Caco-2 (cell line): ENCODE data around the gene CERS1. TPM values are rescaled to one million over a fixed set of nuclear protein-coding genes. Genes with fewer than 3 reads are reported as not detected.
A peak's percentile ranks its signal among the peaks of the same experiment; 100 is the strongest.

Source experiments
- BruUV-seq: library from RNA; stranded (reverse); fragments of 400-500 nt; replicated peaks from 2 replicates; lab custom pipeline; 2021; lab: Mats Ljungman, UMichigan
- CTCF ChIA-PET: fragments of 300-600 bp; sonication (Branson Sonifier 250); formaldehyde crosslinking; loops from one replicate; lab custom pipeline; 2022; ENCODE audit warnings: antibody characterized with exemption; lab: Charles Lee
- POLR2A ChIA-PET: fragments of 300-600 bp; sonication (Branson Sonifier 250); formaldehyde crosslinking; loops from one replicate; lab custom pipeline; 2022; ENCODE audit warnings: antibody characterized with exemption; lab: Charles Lee
- DNase-seq, 2 experiments: peaks; one replicate each; pipeline versions ENCODE4 v3.0.0 to v3.0.0-alpha.2; 2020 to 2022
- H3K27me3 ChIP-seq: replicated peaks from 2 replicates; pipeline ENCODE4 v1.6.0; 2011; ENCODE audit warnings: low read length; ENCODE audit not compliant: control insufficient read depth, insufficient read depth
- H3K36me3 ChIP-seq: 2 replicates; pipeline ENCODE4 v1.5.1; 2011; ENCODE audit warnings: low read length; ENCODE audit not compliant: control insufficient read depth, insufficient read depth
- H3K4me1 ChIP-seq: fragments of 250-450 bp; sonication (Bioruptor Pico); 2 replicates; pipeline ENCODE4 v1.5.1; 2020; ENCODE audit warnings: mild to moderate bottlenecking
- H3K4me3 ChIP-seq: 2 replicates; pipeline ENCODE4 v1.5.1; 2011; ENCODE audit warnings: low read depth, mild to moderate bottlenecking, control low read depth, low read length
- H3K9me3 ChIP-seq: fragments of 250-450 bp; sonication (Bioruptor Pico); 2 replicates; pipeline ENCODE4 v1.5.1; 2020; ENCODE audit warnings: mild to moderate bottlenecking, moderate library complexity
- H3K27ac Mint-ChIP-seq: one replicate; pipeline ENCODE4 v1.8.0; 2022; ENCODE audit warnings: mixed read lengths; ENCODE audit not compliant: unreplicated experiment
- H3K27me3 Mint-ChIP-seq: one replicate; pipeline ENCODE4 v1.8.0; 2022; ENCODE audit warnings: mixed read lengths; ENCODE audit not compliant: insufficient read depth, unreplicated experiment
- H3K36me3 Mint-ChIP-seq: one replicate; pipeline ENCODE4 v1.8.0; 2022; ENCODE audit warnings: mild to moderate bottlenecking, mixed read lengths; ENCODE audit not compliant: insufficient read depth, unreplicated experiment
- H3K4me1 Mint-ChIP-seq: one replicate; pipeline ENCODE4 v1.8.0; 2022; ENCODE audit warnings: low read depth, mixed read lengths; ENCODE audit not compliant: unreplicated experiment
- H3K4me3 Mint-ChIP-seq: one replicate; pipeline ENCODE4 v1.8.0; 2022; ENCODE audit warnings: mild to moderate bottlenecking, moderate library complexity, mixed read lengths; ENCODE audit not compliant: unreplicated experiment
- H3K9me3 Mint-ChIP-seq: one replicate; pipeline ENCODE4 v1.8.0; 2022; ENCODE audit warnings: mixed read lengths; ENCODE audit not compliant: unreplicated experiment
- intact Hi-C: fragments of 100-400 bp; cut with micrococcal nuclease; formaldehyde crosslinking; loops from one replicate; pipeline ENCODE4 v1.10.0; 2022; ENCODE audit not compliant: unreplicated experiment
- total RNA-seq: library from RNA; stranded (reverse); gene quantifications from 2 replicates; pipeline ENCODE4 v1.2.3, GENCODE V29; 2022
- TF ChIP-seq, protein P1 (sequence below), 2 experiments: fragments of 200-600 bp in 1 of 2; IDR thresholded peaks; 1 replicate in 1 of 2; 2 replicates in 1 of 2; pipeline versions ENCODE4 v1.5.1 to v1.8.0; 2011 to 2022; ENCODE audit warnings: antibody characterized with exemption in 1 of 2, control low read depth in 1 of 2, inconsistent platforms in 1 of 2, low read depth in 1 of 2, low read length in 1 of 2, mild to moderate bottlenecking in 1 of 2, moderate library complexity in 1 of 2; ENCODE audit not compliant: insufficient read depth in 1 of 2, severe bottlenecking in 1 of 2, unreplicated experiment in 1 of 2

The CERS1 gene
- total RNA-seq, 1 experiment from 2014 or later, result 20.3 TPM

DNA sequence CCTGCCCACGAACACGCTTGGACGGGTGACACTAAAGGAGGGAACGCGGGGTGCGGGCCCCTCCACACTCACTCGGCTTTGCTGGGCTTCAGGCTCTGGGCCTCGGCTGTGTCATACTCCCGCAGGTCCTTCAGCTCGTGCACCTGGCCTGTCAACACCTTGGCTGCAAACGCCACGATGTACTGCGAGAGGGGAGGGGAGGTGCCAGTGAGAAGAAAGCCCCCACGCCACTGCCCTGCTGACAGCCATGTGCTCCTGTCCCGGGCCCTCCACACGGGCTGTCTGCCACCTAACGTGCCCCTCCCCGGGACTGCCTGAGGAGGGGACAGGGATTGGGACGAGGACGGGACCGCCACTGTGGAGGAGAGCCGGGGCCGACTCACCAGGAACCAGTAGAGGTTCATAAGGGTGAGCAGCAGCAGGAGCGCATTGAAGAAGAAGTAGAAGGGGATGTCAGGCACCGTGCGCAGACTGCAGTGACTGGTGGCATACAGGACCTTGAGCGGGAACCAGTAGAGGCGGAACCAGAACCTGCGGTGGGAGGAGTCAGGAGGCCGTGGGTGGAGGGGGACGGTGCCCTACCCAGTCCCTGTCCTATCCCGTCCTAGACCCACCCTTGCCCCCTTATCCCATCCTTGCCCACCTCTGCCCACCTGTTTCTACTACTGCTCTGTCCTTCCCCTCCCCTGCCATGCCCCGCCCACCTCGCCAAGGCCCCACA lies 16.9 kb downstream of the CERS1 start:
- Mint-ChIP-seq H3K36me3 (peaks cover 75% of the 10 kb centered on the region), H3K4me3 (no peak overlapping the region), H3K27me3 (no peaks in the 10 kb centered on the region), H3K27ac (no peak overlapping the region), H3K4me1 (no peaks in the 10 kb centered on the region), H3K9me3 (peaks cover 8% of the 10 kb centered on the region)
- Histone ChIP-seq H3K9me3 (peaks cover 8% of the 10 kb centered on the region; the same call in 1 of the 2 replicates), H3K4me3 (no peak overlapping the region), H3K4me1 (no peaks in the 10 kb centered on the region), H3K36me3 (peaks cover 9% of the 10 kb centered on the region; the same call in 1 of the 2 replicates), H3K27me3 (no peaks in the 10 kb centered on the region)
- intact Hi-C loops, result no loop called here
- ChIA-PET CTCF (no interaction called here), POLR2A (no interaction called here)
- DNase-seq, result no peak
- TF ChIP-seq, protein P1, sequence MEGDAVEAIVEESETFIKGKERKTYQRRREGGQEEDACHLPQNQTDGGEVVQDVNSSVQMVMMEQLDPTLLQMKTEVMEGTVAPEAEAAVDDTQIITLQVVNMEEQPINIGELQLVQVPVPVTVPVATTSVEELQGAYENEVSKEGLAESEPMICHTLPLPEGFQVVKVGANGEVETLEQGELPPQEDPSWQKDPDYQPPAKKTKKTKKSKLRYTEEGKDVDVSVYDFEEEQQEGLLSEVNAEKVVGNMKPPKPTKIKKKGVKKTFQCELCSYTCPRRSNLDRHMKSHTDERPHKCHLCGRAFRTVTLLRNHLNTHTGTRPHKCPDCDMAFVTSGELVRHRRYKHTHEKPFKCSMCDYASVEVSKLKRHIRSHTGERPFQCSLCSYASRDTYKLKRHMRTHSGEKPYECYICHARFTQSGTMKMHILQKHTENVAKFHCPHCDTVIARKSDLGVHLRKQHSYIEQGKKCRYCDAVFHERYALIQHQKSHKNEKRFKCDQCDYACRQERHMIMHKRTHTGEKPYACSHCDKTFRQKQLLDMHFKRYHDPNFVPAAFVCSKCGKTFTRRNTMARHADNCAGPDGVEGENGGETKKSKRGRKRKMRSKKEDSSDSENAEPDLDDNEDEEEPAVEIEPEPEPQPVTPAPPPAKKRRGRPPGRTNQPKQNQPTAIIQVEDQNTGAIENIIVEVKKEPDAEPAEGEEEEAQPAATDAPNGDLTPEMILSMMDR (IDR thresholded peaks at IDR 0.05; ENCODE audit: insufficient read depth in 1 of 2, low read depth in 1 of 2, low read length in 1 of 2, severe bottlenecking in 1 of 2, unreplicated experiment in 1 of 2), result no peak
- no TSS peak for BruUV-seq

DNA sequence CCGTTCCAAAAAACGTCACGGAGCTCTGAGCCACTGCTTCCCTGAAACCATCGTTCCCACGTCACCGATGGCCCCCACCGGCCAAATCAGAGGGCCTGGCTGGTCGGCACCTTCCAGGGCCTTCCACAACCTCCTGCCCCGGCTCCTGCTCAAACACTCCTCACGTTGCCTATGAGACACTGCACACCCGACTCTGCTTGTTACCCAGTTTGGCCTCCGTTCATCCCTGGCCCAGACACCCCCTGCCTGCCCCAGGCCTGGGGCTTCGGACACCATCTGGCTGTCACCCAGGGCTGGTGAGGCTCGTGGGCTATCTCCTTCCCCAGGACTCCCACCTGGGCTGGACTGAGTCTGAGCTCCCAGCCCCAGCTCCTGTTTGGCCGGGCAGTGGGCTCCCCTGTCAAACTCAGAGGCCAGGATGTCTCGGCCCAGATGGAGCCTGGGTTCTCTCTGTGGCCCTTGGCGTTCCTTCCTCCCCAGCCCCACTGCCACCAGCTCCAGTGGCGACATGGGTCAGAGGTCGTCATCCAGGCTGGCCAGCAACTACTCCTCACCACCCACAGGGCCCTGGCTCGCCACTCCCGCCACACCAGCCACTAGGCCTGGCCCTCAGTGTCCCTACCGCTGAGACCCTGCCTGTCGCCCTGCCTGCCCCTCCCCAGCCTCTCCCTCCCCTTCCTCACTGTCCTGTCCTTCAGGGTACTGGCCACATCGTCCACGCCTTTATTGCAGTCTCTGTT lies 17.7 kb downstream of the CERS1 start:
- peaks cover 8% of the 10 kb centered on the region; the same call in 1 of the 2 replicates for H3K9me3 ChIP-seq
- H3K36me3 ChIP-seq, result peaks cover 11% of the 10 kb centered on the region; the same call in 1 of the 2 replicates
- H3K27me3 ChIP-seq, result no peaks in the 10 kb centered on the region
- Mint-ChIP-seq H3K9me3 (peaks cover 9% of the 10 kb centered on the region), H3K4me1 (peaks cover 1% of the 10 kb centered on the region), H3K27me3 (no peaks in the 10 kb centered on the region), H3K4me3 (no peak overlapping the region), H3K27ac (no peak overlapping the region), H3K36me3 (peaks cover 77% of the 10 kb centered on the region)
- H3K4me1 ChIP-seq, result no peaks in the 10 kb centered on the region
- ChIA-PET CTCF (no interaction called here), POLR2A (no interaction called here)
- TF ChIP-seq, protein P1 (IDR thresholded peaks at IDR 0.05; ENCODE audit: insufficient read depth in 1 of 2, low read depth in 1 of 2, low read length in 1 of 2, severe bottlenecking in 1 of 2, unreplicated experiment in 1 of 2), result no peak
- H3K4me3 ChIP-seq, result no peak overlapping the region
- TSS peak; percentile 35 for BruUV-seq
- intact Hi-C loops, result no loop called here
- no peak for DNase-seq

DNA sequence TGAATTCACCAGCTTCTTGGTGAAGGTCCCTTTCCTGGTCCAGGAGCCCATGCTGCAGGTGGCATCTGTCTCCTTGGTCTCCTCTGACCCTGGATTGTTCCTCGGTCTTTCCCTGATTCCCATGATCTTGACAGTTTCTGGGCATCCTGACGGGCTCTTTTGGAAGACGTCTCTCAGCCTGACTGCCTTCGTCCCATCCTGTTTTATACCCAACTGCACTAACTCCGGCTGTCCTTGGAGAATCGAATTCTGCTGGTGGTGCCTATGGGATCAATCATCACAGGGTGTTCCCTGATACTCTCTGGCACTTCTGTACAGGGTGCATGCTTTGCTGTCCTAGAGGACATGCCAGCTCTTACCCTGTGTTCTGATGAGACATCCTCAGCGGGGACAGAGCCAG lies 19.1 kb downstream of the CERS1 start:
- H3K9me3 Mint-ChIP-seq, result peaks cover 9% of the 10 kb centered on the region
- no peak overlapping the region for H3K27ac Mint-ChIP-seq
- DNase-seq, result no peak
- ChIA-PET CTCF (no interaction called here), POLR2A (no interaction called here)
- H3K36me3 ChIP-seq, result peaks cover 11% of the 10 kb centered on the region; the same call in 1 of the 2 replicates
- H3K4me3 ChIP-seq, result no peak overlapping the region
- TF ChIP-seq, protein P1 (IDR thresholded peaks at IDR 0.05; ENCODE audit: insufficient read depth in 1 of 2, low read depth in 1 of 2, low read length in 1 of 2, severe bottlenecking in 1 of 2, unreplicated experiment in 1 of 2), result no peak
- intact Hi-C loops, result no loop called here
- H3K4me3 Mint-ChIP-seq, result no peak overlapping the region
- BruUV-seq, result no TSS peak
- peaks cover 2% of the 10 kb centered on the region for H3K4me1 ChIP-seq
- peaks cover 6% of the 10 kb centered on the region for H3K4me1 Mint-ChIP-seq
- peaks cover 8% of the 10 kb centered on the region; the same call in 1 of the 2 replicates for H3K9me3 ChIP-seq
- no peaks in the 10 kb centered on the region for H3K27me3 Mint-ChIP-seq
- no peaks in the 10 kb centered on the region for H3K27me3 ChIP-seq
- peaks cover 83% of the 10 kb centered on the region for H3K36me3 Mint-ChIP-seq
